C1 segment of cervical spinal cord (tissue), 14 donors: ENCODE results near the gene BBS12.

Experiments
- DNase-seq, 14 donors: peaks; one replicate each; lab custom pipeline; 2025; lab: John Stamatoyannopoulos, UW

Gene BBS12

GRCh38 chr4:122732329-122733026 lies at the start of gene BBS12:
Gene BBS12, plus strand, starts transcription at chr4:122732704. Its CDS starts 9,189 bp downstream, at chr4:122741893.
- DNase-seq, result peak; percentile 38 to 99 (median 96)

- no peak for DNase-seq
These were observed 45.8 kb upstream of the BBS12 start for GRCh38 chr4:122686691-122687090.

GRCh38 chr4:122687531-122688061 lies 44.9 kb upstream of the BBS12 start:
- no peak for DNase-seq

GRCh38 chr4:122688529-122689140 lies 43.9 kb upstream of the BBS12 start:
- DNase-seq, result no peak

- DNase-seq, result no peak
These were observed 42.5 kb upstream of the BBS12 start for GRCh38 chr4:122689972-122690371.

GRCh38 chr4:122691988-122692387 lies 40.5 kb upstream of the BBS12 start:
- no peak for DNase-seq

GRCh38 chr4:122692641-122693520 lies 39.6 kb upstream of the BBS12 start:
- DNase-seq, result no peak

- no peak for DNase-seq
These were observed 37.3 kb upstream of the BBS12 start for GRCh38 chr4:122695226-122695625.

- DNase-seq, result no peak
These were observed 32.3 kb upstream of the BBS12 start for GRCh38 chr4:122700178-122700725.

GRCh38 chr4:122701061-122701460 lies 31.4 kb upstream of the BBS12 start:
- DNase-seq, result no peak

- DNase-seq, result no peak
These were observed 30.5 kb upstream of the BBS12 start for GRCh38 chr4:122701965-122702364.

GRCh38 chr4:122702939-122703338 lies 29.6 kb upstream of the BBS12 start:
- no peak for DNase-seq

GRCh38 chr4:122703868-122704267 lies 28.6 kb upstream of the BBS12 start:
- DNase-seq, result no peak

GRCh38 chr4:122705009-122705408 lies 27.5 kb upstream of the BBS12 start:
- DNase-seq, result no peak

- DNase-seq, result no peak
These were observed 26.9 kb upstream of the BBS12 start for GRCh38 chr4:122705547-122706117.

GRCh38 chr4:122706511-122706910 lies 26.0 kb upstream of the BBS12 start:
- DNase-seq, result no peak

GRCh38 chr4:122707497-122707896 lies 25.0 kb upstream of the BBS12 start:
- no peak for DNase-seq

GRCh38 chr4:122709236-122709635 lies 23.3 kb upstream of the BBS12 start:
- no peak for DNase-seq

- no peak for DNase-seq
These were observed 21.8 kb upstream of the BBS12 start for GRCh38 chr4:122710434-122711308.

- no peak for DNase-seq
These were observed 20.6 kb upstream of the BBS12 start for GRCh38 chr4:122711919-122712318.
